Measurements from ENCODE around the gene CEP20.

The CEP20 gene

DNA sequence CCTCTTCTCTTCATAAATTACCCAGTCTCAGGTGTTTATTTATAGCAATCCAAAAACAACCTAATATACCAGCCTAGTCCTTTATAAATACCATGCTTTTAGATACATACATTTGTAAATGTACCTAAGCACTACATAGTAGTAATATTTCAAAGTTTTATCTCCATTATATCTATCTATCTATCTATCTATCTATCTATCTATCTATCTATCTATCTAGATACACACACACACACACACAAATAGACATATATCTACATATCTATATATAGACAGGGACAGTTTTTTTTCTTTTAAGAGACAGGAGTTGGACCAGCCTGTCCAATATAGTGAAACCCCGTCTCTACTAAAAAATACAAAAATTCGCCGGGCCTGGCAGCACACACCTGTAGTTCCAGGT is 5.8 kb downstream of the CEP20 start:
- TF ChIP-seq, protein P1, sequence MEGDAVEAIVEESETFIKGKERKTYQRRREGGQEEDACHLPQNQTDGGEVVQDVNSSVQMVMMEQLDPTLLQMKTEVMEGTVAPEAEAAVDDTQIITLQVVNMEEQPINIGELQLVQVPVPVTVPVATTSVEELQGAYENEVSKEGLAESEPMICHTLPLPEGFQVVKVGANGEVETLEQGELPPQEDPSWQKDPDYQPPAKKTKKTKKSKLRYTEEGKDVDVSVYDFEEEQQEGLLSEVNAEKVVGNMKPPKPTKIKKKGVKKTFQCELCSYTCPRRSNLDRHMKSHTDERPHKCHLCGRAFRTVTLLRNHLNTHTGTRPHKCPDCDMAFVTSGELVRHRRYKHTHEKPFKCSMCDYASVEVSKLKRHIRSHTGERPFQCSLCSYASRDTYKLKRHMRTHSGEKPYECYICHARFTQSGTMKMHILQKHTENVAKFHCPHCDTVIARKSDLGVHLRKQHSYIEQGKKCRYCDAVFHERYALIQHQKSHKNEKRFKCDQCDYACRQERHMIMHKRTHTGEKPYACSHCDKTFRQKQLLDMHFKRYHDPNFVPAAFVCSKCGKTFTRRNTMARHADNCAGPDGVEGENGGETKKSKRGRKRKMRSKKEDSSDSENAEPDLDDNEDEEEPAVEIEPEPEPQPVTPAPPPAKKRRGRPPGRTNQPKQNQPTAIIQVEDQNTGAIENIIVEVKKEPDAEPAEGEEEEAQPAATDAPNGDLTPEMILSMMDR (conservative IDR thresholded peaks at IDR 0.05; ENCODE audit: low read length): no peak
- DNase-seq (ENCODE audit: low read depth): no peak
- no peak overlapping the region for H3K4me3 ChIP-seq (ENCODE audit: low read length)

DNA sequence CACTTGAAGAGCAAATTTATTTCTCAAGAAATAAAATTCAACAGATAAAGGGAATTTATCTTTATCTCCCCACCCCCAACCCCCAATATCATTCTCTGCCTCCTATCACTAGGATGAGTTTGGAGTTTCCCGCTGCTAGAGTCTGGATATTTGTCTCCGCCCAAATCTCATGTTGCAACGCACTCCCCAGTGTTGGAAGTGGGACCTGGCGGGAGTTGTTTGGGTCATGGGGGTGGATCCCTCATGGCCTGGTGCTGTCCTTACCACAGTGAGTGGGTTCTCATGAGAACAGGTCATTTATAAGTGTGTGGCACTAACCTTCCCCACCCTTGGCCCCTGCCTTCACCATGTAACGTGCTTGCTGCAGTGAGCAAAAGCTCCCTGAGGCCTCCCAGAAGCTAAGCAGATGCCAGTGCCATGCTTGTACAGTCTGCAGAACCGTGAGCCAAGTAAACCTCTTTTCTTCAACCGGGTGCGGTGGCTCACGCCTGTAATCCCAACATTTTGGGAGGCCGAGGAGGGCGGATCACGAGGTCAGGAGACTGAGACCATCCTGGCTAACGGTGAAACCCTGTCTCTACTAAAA is 6.5 kb downstream of the CEP20 start:
- DNase-seq (ENCODE audit: low read depth): no peak
- H3K4me3 ChIP-seq (ENCODE audit: low read length): no peak overlapping the region
- TF ChIP-seq, protein P1 (conservative IDR thresholded peaks at IDR 0.05; ENCODE audit: low read length): no peak

DNA sequence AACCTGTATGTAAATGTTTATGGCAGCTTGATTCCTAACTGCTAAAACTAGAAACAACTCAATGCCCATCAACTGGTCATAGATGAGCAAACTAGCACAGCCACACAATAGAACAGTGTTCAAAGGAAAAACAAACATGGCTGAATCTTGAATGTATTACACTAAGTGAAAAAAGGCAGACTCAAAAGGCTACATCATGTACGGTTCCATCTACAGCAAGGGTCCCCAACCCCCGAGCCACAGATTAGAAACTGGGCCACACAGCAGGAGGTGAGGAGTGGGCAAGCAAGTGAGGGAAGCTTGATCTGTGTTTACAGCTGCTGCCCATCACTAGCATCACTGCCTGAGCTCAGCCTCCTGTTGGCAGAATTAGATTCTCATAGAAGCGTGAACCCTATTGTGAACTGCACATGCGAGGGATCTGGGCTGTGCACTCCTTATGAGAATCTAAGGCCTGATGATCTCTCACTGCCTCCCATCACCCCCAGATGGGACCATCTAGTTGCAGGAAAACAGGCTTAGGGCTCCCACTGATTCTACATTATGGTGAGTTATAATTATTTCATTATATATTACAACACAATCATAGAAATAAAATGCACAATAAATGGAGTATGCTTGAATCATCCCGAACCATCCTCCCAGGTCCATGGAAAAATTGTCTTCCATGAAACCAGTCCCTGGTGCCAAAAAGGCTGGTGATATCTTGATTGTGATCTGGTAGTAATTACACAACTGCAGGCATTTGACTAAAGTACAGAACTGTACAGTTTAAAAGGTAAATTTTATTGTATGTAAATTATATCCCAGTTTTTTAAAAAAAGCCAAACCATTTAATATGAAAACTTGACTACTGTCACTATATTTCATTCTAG is 7.7 kb downstream of the CEP20 start:
- no peak overlapping the region for H3K4me3 ChIP-seq (ENCODE audit: low read length)
- TF ChIP-seq, protein P1 (conservative IDR thresholded peaks at IDR 0.05; ENCODE audit: low read length): no peak
- no peak for DNase-seq (ENCODE audit: low read depth)

DNA sequence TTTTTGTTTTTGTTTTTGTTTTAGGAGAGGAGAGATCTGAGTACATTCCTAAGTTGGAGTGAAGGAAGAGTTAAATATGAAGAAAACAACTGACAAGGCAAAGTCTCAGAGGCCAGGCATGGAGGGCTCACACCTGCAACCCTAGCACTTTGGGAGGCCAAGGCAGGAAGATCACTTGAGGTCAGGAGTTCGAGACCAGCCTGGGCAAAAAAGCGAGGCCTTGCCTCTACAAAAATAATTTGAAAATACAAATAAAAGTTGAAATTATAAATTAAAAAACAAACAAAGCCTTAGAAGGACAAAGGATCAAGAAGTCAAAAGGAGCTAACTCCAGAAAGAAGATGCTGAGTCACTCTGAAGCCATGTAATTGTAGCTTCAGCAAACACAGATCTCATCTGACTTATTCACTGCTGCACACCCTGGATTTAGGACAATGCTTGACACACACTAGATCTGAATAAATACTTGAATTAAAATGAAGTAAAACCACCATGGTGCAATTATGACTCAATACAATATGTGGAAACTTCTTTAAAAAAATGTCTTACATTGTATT is 9.1 kb downstream of the CEP20 start:
- no peak overlapping the region for H3K4me3 ChIP-seq (ENCODE audit: low read length)
- peak; percentile 96 for DNase-seq (ENCODE audit: low read depth)
- TF ChIP-seq, protein P1 (conservative IDR thresholded peaks at IDR 0.05; ENCODE audit: low read length): no peak

DNA sequence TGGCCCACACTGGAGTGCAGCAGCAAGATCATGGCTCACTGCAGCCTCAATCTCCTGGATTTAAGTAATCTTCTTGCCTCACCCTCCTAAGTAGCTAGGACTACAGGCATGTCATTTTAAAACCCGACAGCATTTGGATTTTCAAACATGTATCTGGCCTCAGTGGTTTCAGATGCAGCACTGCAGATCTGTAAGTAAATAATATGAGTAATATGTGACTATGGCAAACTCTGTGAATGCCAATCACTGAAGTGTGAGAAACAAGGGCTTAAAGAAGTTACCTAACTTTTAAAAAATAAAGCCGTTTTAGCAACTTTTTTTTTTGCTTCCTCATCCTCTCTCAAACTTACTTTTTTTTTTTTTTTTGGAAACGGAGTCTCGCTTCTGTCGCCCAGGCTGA is 11.9 kb downstream of the CEP20 start:
- TF ChIP-seq, protein P1 (conservative IDR thresholded peaks at IDR 0.05; ENCODE audit: low read length): no peak
- DNase-seq (ENCODE audit: low read depth): no peak
- no peak overlapping the region for H3K4me3 ChIP-seq (ENCODE audit: low read length)

DNA sequence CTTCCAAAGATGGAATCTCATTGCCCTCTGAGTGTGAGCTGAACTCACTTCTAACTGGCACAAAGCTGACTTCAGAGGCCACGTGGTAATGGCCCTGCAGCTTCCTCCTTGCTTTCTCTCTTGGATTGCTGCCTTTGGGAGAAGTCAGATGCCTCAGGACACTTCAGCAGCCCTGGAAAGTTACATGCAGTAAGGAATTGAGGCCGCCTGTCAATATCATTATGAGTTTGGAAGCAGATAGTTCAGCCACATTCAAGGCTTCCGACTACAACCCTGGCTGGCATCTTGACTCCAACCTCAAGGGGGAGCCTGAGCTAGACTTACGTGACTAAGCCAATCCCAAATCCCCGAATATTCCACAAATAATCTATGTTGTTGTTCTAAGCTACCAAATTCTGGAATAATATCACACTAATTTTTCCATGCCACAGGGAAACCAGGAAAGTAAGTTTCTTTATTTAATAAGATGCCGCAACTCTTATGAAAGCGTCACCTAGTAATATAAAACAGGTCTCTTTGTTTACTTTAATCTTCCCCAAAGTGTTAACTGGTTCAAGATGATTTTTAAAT is 13.6 kb downstream of the CEP20 start:
- H3K4me3 ChIP-seq (ENCODE audit: low read length): no peak overlapping the region
- DNase-seq (ENCODE audit: low read depth): peak; percentile 76
- TF ChIP-seq, protein P1 (conservative IDR thresholded peaks at IDR 0.05; ENCODE audit: low read length): peak; percentile 92
